ENCODE measurements around the gene KRTAP10-4.
"Not testable (repeated sequence)": the region's sequence is repeated elsewhere in the genome, so short reads cannot be mapped to it uniquely, and the experiment has no call there.

The KRTAP10-4 gene

DNA sequence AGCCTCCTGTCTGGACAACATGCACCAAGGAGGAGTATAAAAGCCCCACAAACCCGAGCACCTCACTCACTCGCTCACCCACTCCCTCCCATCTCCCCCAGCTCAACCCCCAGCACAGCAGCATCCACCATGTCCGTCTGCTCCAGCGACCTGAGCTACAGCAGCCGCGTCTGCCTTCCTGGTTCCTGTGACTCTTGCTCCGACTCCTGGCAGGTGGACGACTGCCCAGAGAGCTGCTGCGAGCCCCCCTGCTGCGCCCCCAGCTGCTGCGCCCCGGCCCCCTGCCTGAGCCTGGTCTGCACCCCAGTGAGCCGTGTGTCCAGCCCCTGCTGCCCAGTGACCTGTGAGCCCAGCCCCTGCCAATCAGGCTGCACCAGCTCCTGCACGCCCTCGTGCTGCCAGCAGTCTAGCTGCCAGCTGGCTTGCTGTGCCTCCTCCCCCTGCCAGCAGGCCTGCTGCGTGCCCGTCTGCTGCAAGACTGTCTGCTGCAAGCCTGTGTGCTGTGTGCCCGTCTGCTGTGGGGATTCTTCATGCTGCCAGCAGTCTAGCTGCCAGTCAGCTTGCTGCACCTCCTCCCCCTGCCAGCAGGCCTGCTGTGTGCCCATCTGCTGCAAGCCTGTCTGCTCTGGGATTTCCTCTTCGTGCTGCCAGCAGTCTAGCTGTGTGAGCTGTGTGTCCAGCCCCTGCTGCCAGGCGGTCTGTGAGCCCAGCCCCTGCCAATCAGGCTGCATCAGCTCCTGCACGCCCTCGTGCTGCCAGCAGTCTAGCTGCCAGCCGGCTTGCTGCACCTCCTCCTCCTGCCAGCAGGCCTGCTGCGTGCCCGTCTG is at the start of gene KRTAP10-4:
Gene KRTAP10-4 (plus strand): TSS at position 100 of the 827 bp plus-strand sequence. CDS start 30 bp downstream, at position 130.
- not testable (repeated sequence) for DNase-seq (ENCODE audit: low read depth)

DNA sequence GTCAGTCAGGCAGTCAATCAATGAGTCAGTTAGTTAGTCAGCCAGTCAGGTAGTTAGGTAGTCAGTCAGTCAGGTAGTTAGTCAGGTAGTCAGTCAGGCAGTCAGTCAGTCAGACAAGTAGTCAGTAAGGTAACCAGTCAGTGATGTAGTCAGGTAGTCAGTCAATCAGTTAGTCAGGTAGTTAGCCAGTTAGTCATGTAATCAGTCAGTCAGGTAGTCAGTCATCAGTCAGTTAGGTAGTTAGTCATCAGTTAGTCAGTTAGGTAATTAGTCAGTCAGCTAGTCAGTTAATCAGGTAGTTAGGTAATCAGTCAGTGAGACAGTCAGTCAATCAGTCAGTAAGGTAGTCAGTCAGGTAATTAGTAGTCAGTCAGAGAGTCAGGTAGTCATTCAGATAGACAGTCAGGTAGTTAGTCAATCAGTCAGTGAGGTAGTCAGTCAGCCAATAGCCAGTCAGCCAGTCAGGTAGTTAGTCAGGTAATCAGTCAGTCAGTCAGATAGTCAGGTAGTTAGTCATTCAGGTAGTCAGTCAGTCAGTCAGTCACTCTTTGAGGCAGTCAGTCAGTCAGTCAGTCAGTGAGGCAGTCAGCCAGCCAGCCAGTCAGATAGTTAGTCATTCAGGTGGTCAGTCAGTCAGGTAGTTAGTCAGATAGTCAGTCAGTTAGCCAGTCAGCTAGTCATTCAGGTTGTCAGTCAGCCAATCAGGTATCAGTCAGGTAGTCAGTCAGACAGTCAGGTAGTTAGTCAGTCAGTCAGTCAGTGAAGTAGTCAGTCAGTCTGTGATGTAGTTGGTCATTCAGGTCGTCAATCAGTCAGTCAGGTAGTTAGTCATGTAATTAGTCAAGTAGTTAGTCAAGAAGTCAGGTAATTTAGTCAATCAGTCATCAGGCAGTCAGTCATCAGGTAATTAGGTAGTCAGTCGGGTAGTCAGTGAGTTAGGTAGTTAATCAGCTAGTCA is 48.8 kb upstream of the KRTAP10-4 start:
- no peak for DNase-seq (ENCODE audit: low read depth)

DNA sequence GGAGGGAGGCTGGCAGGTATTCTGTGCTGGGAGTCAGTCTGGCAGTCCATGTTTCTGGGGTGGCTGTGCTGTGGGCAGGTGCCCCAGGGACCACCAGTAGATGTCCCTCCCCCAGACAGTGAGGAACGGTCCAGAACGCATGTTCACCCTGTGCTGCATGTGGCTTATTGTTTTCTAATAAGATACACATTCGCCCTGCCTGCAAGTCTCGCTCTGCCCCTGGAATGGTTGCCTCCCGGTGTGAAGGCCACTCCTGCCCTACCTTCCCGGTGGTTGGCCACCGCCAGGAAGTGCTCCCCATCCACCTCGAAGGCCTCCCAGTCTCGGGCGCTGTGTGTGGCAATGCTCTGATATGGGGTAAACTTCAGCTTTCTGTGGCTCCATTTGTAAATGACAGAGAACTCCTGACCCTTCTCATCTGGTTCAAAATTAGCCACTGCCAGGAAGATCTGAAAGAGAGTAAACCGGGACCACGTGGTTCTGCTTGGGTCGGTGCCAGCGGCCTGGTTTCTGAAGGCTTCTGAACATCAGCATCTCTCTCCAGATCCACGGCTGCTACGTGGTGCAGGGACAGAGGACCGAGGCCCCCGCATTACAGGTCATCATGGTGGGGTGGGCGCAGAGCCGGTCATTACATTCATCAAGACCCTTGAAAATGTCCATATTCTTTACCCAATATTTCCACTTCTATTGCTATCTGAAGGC is 48.0 kb upstream of the KRTAP10-4 start:
- DNase-seq (ENCODE audit: low read depth), result no peak

- no peak for DNase-seq (ENCODE audit: low read depth)
Measured at GRCh38 chr21:44526096-44526997, 47.2 kb upstream of the KRTAP10-4 start.

- no peak for DNase-seq (ENCODE audit: low read depth)
Measured at GRCh38 chr21:44527156-44527982, 46.2 kb upstream of the KRTAP10-4 start.

DNA sequence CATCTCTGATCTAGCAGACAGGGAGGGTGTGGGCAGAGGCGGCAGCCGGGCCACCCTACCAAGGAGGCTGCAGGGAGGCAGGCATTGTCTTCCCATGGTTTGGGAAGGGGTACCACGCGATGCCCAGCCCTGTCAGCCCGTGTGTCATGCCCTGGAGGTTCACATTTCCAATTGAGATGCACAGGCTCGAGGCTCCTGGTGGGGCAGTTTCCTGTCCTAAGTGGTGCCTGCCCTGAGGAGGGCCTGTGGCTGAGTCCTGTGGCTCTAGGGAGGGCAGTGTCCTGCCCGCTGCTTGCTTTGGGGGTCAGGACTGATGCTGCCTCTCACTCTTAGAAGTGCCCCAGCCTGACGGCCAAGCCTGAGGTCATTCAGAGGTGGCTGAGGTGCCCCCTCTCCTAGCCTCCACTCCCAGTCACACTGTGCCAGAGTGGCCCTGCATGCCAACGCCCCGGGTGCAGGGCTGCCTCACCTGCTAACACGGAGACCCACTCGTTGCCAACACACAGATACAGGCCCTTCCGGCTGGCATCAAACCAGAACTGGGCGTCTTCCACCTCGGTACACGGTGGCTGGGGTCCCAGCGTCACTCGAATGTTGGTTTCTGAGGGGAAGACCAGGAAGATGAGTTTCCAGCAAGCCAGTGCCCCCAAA is 45.4 kb upstream of the KRTAP10-4 start:
- no peak for DNase-seq (ENCODE audit: low read depth)

DNA sequence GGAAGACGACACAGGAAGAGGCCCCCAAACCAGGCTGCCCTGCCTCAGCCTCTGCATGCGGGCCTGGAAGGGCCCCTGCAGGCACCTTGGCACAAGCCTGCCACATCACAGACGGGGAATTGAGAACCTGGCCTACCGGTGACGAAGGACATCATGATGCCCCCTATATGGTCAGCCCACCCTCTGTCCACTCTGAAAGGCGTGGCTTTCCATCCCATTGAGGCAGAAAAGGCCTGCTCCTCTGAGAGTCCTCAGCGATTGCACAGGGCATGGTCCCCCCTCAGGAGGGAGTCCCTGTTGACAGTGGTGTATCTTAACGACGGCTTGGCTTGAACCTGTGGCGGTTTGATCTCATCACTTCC is 44.9 kb upstream of the KRTAP10-4 start:
- DNase-seq (ENCODE audit: low read depth), result no peak

GRCh38 chr21:44529011-44529421 is 44.5 kb upstream of the KRTAP10-4 start:
- DNase-seq (ENCODE audit: low read depth), result no peak

DNA sequence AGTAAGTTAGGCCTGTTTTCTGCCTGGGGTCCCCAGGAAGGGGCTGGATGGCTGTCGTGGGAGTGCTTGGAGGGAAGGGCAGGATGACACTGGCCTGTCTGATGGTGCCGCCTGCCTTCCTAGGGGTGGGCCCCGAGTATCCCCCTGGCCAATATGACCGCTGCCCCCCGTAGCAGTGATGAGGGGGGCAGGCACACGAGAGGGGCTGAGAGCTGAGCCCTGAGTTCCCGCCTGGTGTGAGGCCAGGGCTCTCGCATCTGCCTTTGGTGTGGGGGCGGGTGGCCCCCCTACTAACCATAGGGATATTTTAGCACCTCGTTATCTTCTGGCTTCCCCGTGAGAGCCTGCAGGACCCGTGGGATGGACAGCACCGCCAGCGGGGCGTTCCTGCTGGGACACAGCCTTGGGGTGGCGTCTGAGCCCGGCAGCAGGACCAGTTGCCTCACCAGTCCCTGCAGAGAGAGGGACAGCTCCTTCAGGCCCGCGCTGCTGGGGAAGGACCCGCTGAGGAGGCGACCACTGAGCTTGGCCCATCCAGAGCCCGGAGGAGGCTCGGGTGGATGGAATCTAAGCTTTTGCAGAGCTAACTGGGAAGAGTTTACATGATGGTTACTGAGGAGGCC is 43.9 kb upstream of the KRTAP10-4 start:
- DNase-seq (ENCODE audit: low read depth), result no peak

GRCh38 chr21:44530221-44530902 is 43.2 kb upstream of the KRTAP10-4 start:
- no peak for DNase-seq (ENCODE audit: low read depth)

DNA sequence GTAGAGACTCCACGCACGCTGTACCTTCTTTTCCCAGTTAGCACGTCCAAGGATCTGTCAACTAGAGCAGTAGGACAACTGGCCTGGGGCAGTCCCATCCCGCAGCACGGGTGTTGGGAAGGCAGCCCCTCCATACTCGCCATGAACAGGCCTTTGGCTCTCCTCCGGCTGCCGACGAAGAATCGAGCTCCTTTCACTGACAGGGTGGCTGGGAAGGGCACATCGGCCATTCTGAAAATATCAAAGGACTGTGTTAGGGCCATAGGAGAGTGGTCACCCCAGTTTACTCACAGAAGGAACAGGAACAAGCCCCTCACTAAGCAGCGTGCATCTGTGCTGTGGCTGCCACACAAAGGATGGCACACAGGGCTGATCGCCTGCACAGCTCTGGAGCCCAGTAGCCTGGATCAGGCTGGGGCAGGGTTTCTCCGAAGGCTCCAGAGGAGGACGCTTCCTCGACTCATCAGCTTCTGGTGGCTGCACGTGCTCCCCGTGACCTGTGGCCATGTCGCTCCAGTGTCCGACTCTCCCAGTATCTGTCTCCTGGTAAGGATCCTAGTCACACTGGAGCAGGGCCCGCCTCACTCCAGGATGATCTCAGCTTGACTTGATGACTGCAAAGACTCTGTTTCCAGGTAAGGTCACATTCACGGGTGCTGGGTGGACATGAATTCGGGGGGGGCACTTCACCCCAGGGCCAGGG is 42.5 kb upstream of the KRTAP10-4 start:
- no peak for DNase-seq (ENCODE audit: low read depth)

- no peak for DNase-seq (ENCODE audit: low read depth)
Measured at GRCh38 chr21:44531606-44532564, 41.6 kb upstream of the KRTAP10-4 start.

DNA sequence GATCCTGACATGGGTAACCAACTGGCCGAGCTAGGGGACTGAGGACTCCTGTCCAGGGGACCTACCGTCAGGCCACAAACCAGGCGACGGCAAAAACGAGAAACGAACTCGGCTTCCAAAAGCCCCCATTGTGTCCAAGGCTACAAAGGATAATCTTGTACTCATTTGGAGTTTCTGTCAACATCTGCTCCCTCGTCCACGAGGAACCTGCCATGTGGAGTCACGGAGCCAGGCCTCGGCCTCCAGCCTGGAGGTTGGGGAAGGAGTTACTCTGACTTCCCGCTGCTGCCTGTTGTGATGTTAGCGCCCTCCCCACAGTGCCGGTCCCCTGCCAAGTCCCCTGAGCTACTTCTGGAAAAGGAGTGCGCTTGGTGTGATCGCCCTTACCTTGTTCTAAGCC is 40.8 kb upstream of the KRTAP10-4 start:
- DNase-seq (ENCODE audit: low read depth), result no peak

DNA sequence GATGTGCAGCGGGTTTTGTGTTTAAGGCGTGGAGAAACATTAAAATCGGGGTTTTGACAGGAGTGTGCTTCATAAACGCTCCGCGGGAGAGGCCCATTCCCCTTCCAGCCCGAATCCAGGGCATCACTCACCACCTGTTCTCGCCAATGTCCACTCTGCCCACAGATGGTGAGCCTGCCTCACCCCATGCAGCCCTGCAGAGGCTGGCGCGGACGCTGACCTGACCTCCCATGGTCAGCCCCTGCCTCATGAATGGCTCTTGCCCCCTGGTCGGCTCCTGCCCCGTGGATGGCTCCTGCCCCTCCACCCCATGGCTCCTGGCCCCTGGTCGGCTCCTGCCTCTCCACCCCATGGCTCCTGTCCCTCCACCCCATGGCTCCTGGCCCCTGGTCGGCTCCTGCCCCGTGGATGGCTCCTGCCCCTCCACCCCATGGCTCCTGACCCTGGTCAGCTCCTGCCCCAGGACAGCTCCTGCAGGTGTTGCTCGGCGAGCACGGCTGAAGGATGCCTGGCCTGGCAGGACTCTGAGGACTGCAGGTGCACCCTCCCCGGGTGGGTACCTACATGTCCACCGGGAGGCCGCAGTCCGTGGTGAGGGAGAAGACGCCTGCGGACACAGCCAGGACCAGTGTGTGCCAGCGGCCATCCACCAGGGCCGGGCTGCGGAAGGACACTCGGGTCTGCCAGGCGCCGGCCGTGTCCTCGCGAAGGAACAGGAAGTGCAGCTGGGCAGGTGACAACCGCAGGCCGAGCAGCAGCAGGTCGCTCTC is 40.2 kb upstream of the KRTAP10-4 start:
- DNase-seq (ENCODE audit: low read depth), result no peak

DNA sequence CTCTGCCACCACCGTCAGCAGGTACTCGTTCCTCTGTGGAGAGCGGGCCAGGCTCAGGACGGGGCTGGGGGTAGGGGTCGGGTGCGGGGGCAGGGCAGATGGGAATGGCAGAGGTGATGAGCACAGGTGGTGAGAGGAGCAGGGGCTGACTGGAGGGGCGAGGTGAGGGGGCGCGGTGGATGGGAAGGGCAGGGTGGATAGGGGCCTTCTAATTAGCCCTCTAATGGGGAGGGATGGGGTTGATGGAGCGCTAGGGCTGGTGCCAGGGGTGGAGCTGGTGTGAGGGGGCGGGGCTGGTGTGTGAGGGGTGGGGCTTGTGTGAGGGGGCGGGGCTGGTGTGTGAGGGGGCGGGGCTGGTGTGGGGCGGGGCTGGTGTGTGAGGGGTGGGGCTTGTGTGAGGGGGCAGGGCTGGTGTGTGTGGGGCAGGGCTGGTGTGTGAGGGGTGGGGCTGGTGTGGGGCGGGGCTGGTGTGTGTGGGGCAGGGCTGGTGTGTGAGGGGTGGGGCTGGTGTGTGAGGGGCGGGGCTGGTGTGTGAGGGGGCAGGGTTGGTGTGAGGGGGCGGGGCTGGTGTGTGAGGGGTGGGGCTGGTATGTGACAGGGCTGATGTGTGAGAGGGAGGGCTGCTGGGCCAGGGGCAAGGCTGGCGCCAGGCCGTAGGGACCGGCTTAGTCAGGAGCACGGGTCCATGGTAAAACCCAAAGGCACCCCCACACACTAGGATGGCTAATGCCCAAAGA is 39.5 kb upstream of the KRTAP10-4 start:
- DNase-seq (ENCODE audit: low read depth), result no peak

Measured in fibroblast of gingiva (primary cell).